ENCODE measurements around the gene DHRS3. TPM values are rescaled to one million over a fixed set of nuclear protein-coding genes. Genes with fewer than 3 reads are reported as not detected.

Gene DHRS3
- total and polyA plus RNA-seq, 2 of the 13 experiments (the other 11 are each of a cell fraction or from before 2014, with no cell fraction given), result 48.5 to 90.5 TPM

GRCh38 chr1:12617901-12618660, at the start of gene DHRS3 (continued):
- TF ChIP-seq ZNF318 (CRISPR knock-in tag; IDR thresholded peaks at IDR 0.05), result no peak
- TF ChIP-seq POLR2AphosphoS5 (IDR thresholded peaks at IDR 0.05; ENCODE audit: low read depth, low read length), result peak; percentile 58; the same call in 1 of the 2 replicates
- TF ChIP-seq ZNF879 (CRISPR knock-in tag; IDR thresholded peaks at IDR 0.05), result peak; percentile 9; the same call in 1 of the 2 replicates
- no peak; the same call in 1 of the 2 replicates for TF ChIP-seq BRD4 (CRISPR knock-in tag; IDR thresholded peaks at IDR 0.05)
- peak; percentile 100 for TF ChIP-seq AGO2 (optimal IDR thresholded peaks at IDR 0.05; ENCODE audit: low read depth, low read length)
- 0 out of 2 replicates have a peak, but pooled peaks have one; percentile 34 for TF ChIP-seq IRF1 (CRISPR knock-in tag; IDR thresholded peaks at IDR 0.05; ENCODE audit: low read depth)
- TF ChIP-seq ELF3 (CRISPR knock-in tag; IDR thresholded peaks at IDR 0.05), result 0 out of 2 replicates have a peak, but pooled peaks have one; percentile 15
- peak; percentile 37; the same call in 1 of the 2 replicates for TF ChIP-seq IRF2 (CRISPR knock-in tag; IDR thresholded peaks at IDR 0.05)
- TF ChIP-seq GABPA (IDR thresholded peaks at IDR 0.05; ENCODE audit: low read depth, low read length), result no peak
- peak; percentile 7; the same call in 1 of the 2 replicates for TF ChIP-seq GABPA (CRISPR knock-in tag; IDR thresholded peaks at IDR 0.05; ENCODE audit: low read depth)
- TF ChIP-seq ZNF407 (CRISPR knock-in tag; IDR thresholded peaks at IDR 0.05; ENCODE audit: not compliant biosample characterization), result peak; percentile 6
- peak; percentile 59; the same call in 1 of the 2 replicates for TF ChIP-seq SATB2 (CRISPR knock-in tag; IDR thresholded peaks at IDR 0.05)
